ENCODE measurements around the gene FLT3LG.
"Not testable (repeated sequence)": the region's sequence is repeated elsewhere in the genome, so short reads cannot be mapped to it uniquely, and the experiment has no call there.

Gene FLT3LG

GRCh38 chr19:49463960-49464740, 9.9 kb upstream of the FLT3LG start:
- no peak for DNase-seq

GRCh38 chr19:49465371-49465770, 8.6 kb upstream of the FLT3LG start:
- no peak for DNase-seq

- no peak for DNase-seq
Measured at GRCh38 chr19:49468199-49468598, 5.8 kb upstream of the FLT3LG start.

GRCh38 chr19:49468746-49469447, 5.1 kb upstream of the FLT3LG start:
- DNase-seq: no peak

GRCh38 chr19:49469828-49470614, 4.0 kb upstream of the FLT3LG start:
- no peak for DNase-seq

GRCh38 chr19:49470615-49470978, 3.4 kb upstream of the FLT3LG start:
- no peak for DNase-seq

- DNase-seq: no peak
Measured at GRCh38 chr19:49472936-49473335, 1.1 kb upstream of the FLT3LG start.

- not testable (repeated sequence) for DNase-seq
Measured at GRCh38 chr19:49473501-49473867, 531 bp upstream of the FLT3LG start.

- no peak for DNase-seq
Measured at GRCh38 chr19:49474542-49474924, 518 bp downstream of the FLT3LG start.

- no peak for DNase-seq
Measured at GRCh38 chr19:49475191-49475917, 1.3 kb downstream of the FLT3LG start.

- DNase-seq: no peak
Measured at GRCh38 chr19:49475995-49476880, 2.2 kb downstream of the FLT3LG start.

GRCh38 chr19:49479975-49480628, 6.1 kb downstream of the FLT3LG start:
- no peak for DNase-seq

- no peak for DNase-seq
Measured at GRCh38 chr19:49481020-49481683, 7.1 kb downstream of the FLT3LG start.

- no peak for DNase-seq
Measured at GRCh38 chr19:49486232-49486631, 12.2 kb downstream of the FLT3LG start.

- DNase-seq: no peak
Measured at GRCh38 chr19:49486710-49487276, 12.8 kb downstream of the FLT3LG start.

- peak; percentile 99 for DNase-seq
Measured at GRCh38 chr19:49487277-49488045, 13.4 kb downstream of the FLT3LG start, which contains the start of gene RPL13A. Gene RPL13A, plus strand, starts transcription at chr19:49487608. Its CDS starts 22 bp downstream, at chr19:49487630.

GRCh38 chr19:49488046-49488862, 14.2 kb downstream of the FLT3LG start:
- no peak for DNase-seq

- no peak for DNase-seq
Measured at GRCh38 chr19:49488863-49489537, 15.0 kb downstream of the FLT3LG start.

Measured in NCI-H1105 treated with DMSO at 0.1 percent for 48 hours (cell line).